CD4-positive, alpha-beta T cell treated with Interleukin-6 at 100 ng/mL for 8 hours (primary cell): ENCODE measurements around the gene SUPV3L1.

Source experiments
- DNase-seq: peaks from one replicate; pipeline ENCODE4 v3.0.0-alpha.2; 2020; ENCODE audit warnings: mixed read lengths, low spot score

The SUPV3L1 gene

DNA sequence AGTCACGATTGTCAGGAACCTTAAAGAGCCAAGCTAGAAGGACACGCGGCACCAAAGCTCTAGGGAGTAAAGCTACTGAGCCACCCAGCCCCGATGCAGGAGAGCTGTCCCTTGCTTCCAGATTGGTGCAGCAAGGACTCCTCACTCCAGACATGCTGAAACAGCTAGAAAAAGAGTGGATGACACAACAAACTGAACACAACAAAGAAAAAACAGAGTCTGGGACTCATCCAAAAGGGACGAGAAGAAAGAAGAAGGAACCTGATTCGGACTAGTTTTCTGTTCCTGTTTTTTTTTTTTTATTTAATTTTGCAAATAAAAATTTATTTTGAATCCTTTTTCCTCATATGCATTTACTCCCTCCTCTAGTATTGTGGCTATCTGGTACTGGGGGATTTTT, 28.7 kb downstream of the SUPV3L1 start:
- no peak for DNase-seq

DNA sequence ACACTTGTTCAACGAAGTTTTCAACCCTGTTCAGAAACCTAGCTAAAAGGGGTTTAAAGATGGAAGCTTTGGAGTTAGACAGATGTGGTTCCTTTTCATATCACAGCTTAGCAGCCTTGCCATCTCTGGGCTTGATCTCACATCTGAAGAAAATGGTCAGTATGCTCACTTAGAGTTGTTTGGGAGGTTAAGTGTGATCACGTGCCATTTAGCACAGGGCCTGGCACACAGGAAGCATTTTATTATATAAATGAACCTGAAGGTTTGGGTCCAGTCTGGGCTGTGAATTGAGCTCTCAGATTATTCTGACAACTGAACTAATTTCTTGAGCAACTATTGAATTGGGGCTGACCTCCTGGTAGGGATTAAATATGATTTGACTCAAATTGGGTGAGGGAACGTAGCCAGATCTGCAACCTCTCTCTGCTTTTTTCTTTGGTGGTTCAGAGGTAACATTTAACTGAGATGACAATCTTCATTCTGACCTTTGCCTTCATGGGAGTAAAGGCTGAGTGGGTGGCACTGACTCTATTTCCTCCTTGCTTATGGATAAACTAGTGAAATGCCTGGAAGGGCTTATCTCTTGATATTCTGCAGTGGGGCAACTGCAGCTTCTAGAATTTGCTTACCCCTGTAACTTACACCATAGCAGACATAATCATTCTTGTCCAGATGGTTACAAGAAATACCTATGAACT, 29.9 kb downstream of the SUPV3L1 start:
- DNase-seq, result no peak

DNA sequence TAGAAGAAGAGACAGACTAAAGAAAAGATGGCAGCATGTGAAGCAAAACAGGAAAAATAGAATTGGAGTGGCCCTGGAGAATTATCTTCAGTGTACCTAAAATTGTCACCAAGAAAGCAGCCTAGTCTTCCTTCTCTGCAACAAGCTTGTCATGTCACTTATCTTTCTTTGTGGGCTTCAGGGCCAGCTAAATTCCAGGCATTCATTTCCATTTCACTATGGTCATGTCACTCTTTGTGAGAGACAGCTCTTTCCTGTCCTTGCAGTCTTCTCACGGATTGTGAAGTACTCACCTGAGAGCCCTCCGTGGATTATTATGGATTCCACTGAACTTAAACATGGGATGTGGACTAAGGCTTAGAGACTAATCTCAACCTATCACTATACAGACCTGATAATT, 31.1 kb downstream of the SUPV3L1 start:
- no peak for DNase-seq

DNA sequence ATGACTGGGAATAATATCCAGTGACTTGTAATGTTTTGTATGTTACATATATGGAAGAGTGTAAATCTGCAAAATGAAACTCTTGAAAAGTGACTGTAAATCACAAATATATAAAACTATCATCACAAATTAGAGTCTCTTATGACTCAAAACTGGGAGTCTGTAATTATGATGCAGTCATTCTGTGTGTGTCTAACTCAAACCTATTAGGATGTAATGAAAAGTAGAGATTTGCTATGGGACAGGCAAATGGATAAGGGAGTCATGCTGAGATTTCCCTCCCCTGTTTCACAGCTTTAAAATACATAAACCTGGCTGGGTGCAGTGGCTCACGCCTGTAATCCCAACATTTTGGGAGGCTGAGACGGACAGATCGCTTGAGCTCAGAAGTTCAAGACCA, 31.5 kb downstream of the SUPV3L1 start:
- DNase-seq, result no peak

DNA sequence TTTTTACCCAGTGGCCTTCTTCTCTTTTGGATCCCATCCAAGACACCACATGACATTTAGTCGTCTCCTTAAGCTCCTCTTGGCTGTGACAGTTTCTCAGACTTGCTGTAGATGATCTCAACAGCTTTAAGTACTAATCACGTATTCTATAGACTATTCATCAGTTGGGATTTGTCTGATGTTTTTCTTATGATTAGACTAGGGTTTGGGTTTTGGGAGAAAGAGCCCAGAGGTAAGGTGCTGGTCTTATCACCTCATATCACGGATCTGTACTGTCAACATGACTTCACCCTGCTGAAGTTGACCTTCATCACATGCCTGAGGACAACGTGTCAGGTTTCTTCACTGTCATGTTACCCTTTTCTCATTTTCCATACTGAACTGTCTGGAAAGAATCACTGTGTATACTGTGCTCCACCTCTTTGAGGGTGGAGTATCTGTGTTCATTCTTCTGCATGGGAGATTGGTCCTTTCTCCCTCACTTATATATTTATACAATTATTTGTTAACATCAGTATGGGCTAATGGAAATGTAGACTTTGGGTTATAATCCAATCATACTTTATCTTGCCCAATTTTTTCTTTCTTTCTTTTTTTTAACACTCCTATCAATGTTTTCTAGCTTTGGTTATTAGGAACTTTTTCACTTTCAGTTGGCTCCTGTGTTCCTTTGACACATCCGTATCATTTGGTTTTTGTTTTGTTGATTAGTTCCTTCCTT, 33.7 kb downstream of the SUPV3L1 start:
- no peak for DNase-seq

DNA sequence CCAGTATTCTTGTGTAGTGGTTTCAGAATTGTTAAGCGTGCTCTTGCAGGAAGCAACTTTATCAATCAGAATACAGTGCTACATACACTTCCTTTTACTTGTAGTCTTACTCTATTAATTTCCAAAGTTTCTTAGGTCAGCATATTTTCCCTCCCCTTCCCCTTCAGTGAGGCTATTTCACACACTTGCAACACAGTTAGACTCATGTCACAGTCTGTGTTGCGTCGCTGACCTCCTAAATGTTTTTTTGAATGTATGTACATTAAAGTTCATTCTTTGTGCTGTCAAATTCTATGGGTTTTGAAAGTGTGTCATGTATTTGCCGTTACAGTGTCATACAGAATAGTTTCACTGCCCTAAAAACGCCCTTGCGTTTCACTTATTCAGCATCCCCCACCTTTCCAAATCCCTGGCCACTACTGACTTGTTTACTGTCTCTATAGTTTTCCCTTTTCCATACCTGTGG, 34.7 kb downstream of the SUPV3L1 start:
- DNase-seq, result no peak

DNA sequence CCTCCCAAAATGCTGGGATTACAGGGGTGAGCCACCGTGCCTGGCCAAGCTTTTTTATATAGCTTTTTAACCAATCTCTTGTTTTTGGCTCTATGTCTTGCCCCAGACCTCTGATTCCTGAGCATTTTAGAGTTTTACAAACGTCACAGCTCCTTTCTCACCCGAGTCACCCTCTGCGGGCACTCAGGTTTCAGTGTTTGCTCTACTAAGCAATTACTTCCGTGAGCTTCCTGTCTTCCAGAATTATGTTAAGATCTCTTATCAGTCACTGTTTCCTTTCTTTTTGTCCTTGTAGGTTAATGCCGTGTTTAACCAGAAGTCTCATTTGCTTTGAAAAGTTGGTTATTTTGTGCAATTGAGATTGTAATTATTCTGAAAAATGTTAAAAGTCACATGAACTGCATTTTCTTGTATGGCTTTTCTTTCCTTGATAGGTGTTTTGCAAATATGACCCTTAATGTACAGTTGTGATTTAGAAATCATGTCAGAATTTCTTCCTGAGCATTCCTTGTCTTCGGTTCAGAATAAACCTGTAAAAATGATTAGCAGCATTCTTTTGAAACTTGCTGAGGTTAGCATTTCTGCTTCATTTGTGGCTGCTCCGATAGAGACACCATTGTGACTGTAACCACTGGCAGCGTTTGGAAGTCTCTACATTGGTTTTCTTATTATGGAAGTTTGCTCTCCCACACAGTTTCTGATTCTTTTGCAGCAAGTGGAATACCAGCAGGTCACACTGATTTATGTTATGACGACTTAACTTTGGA, 35.6 kb downstream of the SUPV3L1 start:
- peak; percentile 11 for DNase-seq

DNA sequence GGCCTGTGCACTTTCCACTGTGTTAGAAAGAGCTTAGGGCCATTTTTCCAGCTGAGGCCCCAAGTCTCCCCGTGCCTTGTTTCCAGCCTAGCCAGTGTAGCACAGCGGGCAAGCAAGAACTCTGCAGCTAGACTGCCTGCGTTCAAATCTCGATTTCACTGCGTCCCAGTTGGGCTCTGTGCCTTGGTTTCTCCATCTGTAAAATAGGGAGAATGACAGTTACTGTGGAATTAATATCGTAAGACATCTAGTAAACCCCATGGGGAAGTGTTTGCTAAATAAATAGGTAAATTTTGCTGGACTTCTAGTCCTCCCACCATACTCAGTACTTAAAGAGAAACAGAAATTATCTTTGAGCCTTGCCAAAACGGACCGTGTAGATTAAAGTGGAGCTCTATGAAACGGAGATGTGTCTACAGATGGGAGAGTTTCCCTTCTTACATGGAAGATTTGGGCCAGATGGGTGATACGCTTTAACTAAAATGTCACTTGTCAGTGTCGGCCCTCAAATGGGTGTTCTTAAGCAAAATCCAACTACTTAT, 36.6 kb downstream of the SUPV3L1 start:
- no peak for DNase-seq

DNA sequence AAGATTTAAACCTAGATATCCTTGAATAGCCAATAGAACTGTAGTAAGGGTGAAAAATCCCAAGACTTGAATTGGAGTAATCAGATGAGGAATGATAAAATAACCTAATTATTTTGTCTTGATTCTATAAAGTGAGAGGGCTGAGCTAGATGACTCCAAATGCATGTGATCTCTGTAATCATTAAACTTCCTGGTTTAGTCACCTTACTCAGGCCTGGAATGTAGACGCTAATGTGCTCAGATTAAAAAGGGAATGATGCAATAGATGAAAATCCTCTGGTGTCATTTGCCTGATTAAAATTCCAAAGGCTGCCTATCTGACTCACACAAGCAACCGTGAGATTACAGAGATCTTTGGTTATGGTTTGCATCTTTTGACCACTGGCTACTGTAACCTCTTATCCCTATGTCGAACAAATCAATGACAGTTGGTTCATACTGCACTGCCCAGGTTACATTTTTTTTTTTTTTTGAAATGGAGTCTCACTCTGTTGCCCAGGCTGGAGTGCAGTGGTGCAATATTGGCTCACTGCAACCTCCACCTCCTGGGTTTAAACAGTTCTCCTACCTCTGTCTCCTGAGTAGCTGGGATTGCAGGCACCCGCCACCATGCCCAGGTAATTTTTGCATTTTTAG, 37.2 kb downstream of the SUPV3L1 start:
- no peak for DNase-seq

DNA sequence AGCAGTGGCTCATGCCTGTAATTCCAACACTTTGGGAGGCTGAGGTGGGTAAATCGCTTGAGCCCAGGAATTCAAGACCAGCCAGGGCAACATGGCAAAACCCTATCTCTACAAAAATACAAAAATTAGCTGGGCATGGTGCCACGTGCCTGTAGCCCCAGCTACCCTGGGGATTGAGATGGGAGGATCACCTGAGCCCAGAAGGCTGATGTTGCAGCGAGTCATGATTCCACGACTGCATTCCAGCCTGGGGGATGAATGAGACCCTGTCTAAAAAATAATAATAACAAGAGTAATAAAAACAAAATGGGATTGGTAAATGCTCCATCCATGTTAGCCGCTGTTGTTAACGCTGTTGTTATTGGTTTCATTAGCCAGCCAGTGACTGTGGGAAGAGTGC, 38.8 kb downstream of the SUPV3L1 start:
- DNase-seq, result no peak

DNA sequence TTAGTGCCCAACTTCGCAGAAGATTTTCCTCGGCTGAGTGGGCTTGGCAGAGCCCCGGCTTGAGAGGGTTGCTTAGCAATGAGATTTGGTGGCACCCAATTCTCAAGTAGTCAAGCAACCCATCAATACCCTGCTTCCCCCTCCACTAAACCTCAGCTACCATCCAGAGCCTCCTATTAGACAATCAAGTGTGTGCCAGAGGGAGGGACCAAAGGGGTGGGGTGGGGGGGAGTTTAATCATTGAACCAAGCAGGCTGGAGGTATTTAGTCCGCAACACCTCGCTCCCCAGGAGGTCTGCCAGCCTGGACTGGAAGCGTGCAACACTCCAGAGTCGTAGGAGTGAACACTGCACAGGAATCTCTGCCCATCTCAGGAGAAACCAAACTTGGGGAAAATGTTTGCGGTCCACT, 40.0 kb downstream of the SUPV3L1 start, which contains the start of gene HKDC1:
TSS of gene HKDC1 (plus strand) at position 292 of the 411 bp plus-strand sequence. CDS start at position 396, 104 bp downstream.
- DNase-seq, result no peak

DNA sequence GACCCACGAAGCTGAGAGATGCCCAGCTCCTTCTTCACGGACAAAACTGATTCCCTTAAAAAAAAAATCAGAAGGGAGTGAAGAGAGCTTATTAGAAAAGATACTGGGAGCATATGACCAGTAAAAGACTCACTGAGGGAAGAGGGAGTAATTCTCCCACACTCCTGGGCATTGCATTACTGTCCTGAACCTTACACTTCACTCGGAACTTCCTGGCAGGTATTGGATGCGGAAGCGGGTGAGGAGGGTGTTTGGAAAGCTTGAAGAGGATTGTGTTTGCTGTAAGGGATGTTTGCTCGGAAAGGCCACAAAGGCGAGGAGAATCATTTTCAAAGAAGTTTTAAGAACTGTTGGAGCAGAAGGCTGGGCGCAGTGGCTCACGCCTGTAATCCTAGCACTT, 40.5 kb downstream of the SUPV3L1 start:
- DNase-seq, result no peak

DNA sequence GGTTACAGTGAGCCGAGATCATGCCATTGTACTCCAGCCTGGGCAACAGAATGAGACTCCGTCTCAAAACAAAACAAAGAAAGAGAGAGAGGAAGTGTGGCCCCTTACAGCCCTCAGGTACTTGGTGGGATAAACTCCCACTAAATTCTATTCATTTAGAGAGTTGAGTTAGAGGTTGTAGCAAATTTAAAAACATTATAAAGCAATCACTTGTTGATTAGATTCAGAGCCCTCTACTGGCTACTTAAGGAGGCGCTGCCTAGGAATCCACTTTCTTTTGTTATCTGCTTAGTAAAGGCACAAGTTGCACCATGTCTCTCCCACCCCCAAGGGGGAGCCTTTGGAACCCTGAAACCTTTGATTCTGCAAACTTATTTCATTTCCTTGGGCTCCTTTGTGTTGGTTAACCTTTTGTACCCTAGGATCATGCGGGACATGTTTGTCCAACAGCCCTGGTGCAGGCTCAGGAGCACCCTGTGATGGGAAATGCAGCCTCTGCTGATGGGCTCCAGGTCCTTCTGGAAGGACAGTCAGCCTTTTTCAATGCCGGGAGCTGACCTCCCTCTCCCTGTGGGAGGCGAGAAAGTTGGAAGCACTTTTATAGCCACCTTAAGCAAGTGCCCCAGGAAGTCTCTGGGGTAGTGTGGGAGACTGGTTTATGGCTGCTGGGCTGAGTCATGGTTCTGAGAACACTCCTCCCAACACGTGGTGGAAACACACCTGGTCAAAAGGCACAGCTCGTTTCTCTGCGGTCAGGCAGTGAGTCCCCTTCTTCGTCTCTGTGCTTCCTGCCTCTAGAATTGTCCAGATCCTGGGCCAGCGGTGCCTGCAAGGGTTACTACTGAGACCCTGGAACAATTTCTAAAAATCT, 42.4 kb downstream of the SUPV3L1 start:
- DNase-seq, result peak; percentile 66

DNA sequence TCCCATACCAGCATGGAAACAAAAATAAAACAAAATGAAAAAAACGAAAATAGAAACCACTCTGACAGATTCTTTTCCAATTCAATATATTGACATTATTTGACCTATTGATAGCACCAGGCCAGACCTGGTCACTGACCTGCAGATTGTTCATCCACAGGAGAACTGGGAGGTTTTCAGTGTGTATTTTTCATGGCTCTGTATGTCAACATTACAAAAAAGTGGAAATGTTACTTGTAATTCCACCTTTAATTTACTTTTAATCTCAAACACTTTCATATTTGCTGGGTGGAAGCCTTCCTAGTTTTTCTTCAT, 43.0 kb downstream of the SUPV3L1 start:
- DNase-seq, result no peak

DNA sequence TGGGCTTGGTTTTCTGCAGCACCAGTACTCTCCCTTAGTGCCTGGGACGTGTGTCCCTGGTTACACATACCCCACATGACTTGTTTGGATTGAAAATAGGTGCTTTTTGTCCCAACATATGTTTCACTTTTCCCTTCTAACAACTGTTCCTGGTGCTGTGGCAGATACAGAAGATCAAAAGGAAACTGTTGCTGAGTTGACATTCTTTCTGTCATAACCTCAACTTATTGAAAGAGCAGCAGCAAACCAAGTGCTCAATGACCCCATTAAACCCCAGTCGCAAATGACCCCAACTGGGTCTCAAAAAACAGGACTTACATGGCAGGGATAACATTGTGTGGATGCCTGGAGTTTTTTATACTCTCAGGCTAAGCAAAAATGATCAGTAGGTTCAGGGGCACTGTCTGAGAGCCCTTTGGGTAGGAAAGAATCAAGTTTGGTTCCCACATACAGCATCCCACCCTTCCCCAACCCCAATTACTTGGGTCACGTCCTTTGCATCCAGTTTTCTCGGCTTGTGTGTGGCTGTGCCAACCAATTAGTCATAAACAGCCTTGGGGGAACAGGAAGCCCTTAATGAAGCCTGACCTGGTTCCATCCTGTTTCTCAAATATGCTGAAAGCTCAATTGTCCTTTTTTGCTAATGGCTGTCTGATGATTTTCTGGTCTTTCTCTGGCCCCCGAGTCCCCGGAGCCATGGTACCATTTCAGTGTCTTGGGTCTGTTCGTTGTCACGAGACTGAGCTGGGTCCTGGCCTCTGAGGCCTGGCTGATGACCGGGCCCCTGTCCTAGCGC, 45.0 kb downstream of the SUPV3L1 start:
- DNase-seq, result no peak

DNA sequence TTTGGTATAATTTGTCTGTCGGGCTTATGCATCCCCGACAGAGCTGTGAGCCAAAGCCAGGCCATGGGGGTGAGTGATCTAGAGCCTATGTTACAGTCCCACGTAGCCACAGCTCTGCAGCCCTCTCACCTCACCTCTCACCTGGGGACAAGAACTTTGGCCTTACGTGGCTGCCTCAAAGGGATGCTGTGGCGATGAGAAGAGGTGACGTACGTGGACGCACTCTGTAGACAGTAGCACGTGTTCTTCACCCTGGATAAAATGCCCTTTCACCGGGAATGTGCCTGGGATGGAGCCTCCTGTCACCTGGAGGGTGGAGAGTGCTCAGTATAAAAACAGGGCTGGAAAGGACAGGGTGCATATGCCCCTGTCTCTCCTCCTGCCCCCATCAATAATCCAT, 45.6 kb downstream of the SUPV3L1 start:
- no peak for DNase-seq

DNA sequence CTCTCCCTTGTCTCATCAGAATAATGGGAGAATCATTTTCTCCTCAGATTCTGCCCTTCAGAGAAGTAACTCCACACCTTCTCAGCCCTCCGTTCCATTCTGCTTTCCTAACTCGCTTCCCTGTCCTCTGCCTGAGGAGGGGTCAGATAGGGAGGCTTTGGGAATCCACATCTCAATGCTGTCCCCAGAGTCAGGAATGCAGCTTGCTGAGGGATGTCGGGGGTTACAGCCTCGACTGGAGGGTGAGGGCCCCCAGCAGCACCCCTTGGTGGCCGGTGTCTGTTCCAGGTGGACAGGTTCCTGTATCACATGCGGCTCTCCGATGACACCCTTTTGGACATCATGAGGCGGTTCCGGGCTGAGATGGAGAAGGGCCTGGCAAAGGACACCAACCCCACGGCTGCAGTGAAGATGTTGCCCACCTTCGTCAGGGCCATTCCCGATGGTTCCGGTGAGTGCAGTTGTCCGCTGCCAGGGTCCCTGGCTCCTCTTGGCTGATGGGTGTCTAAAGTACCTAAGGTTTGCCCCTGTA, 47.0 kb downstream of the SUPV3L1 start:
- no peak for DNase-seq

DNA sequence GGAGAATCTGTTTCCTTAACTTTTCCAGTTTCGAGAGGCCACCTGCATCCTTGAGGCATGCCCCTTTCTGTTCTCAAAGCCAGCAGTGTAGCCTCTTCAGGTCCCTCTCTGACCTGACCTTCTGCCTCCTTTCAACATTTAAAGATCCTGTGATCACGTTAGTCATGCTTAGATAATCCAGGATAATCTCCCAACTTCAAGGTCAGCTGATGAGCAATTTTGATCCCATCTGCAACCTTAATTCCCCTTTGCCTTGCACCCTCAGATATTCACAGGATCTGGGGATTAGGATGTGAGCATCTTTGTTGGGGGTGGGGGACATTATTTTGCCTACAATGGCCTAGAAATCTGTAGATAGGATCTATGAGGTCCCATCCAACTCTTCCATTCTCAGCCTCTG, 48.1 kb downstream of the SUPV3L1 start:
- no peak for DNase-seq

DNA sequence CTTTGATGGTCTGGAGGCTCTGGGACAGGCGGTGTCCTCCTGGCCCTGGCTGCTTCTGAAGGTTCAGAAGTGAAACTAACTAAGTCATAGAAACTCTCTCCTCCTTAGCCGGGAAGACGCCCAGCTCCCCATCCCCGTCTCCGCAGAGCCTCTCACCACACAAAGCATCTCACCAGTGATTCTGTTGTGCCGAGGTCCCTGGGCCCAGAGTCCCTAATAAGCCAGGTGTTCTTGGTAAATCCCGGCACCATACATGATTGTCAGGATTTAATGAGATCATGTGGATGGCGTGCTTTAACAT, 49.5 kb downstream of the SUPV3L1 start:
- DNase-seq, result no peak

DNA sequence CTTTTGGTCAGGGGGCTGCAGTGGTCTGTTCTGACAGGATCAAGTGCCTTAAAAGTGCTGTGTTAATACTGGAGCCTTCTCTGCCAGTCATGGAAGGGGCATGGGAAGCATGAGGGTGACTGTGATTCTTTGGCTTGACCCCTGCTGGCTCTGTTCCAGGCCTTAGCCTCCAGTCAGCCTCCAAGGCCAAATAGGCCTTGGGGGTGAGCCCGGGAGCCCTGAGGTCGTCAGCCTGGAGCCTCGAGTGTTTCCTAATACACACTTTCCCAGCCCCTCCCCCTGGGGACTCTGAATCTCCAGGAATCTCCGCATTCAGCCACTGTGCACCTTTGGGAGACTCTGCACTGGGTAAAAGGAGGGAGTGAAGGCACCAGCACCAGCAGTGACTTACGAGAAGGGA, 50.1 kb downstream of the SUPV3L1 start:
- no peak for DNase-seq
